Measurements from ENCODE around the gene KDM5B.
"Not testable (repeated sequence)": the region's sequence is repeated elsewhere in the genome, so short reads cannot be mapped to it uniquely, and the experiment has no call there.

KDM5B gene

DNA sequence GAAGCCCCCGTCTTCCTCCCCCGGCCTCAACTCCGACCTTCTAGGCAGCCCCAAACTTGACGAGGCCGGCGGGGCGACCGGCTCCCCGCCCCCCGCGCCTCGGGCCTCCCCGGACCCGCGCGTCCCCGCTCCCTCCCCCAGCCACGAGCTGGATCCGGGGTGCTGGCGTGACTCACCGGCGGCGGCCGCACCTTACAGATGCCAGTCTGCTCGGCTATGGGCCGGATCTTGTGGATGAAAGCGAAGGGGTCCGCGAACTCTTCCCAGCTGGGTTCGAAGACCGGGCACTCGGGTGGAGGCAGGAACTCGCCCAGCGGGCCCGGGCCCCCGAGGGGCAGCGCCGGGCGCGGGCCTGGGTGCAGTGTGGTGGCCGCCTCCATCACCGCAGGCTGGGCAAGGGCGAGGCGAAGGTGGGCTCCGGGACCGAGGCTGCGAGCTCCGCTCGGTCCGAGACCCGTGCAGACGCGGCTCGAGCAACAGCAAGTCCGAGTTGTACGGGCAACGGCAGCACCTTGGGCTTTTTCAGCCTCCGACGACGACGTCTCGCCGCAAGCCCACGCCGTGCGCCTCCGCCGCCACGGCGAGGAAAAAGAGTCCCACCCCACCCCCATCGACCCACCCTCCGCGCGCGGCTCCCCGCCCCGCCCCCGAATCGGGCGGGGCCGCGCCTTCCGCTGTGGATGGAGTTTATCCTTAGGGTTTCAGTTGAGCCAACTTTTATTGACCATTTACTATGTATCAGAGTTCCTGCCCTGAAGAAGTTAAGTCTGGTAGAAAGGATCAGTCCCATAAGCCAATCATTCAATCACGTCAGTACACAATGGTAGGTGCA lies at the start of gene KDM5B:
TSS of gene KDM5B (minus strand) at position 496 of the 832 bp plus-strand sequence. CDS start at position 380, 116 bp downstream.
- peak; percentile 45 for DNase-seq (ENCODE audit: low read depth)

DNA sequence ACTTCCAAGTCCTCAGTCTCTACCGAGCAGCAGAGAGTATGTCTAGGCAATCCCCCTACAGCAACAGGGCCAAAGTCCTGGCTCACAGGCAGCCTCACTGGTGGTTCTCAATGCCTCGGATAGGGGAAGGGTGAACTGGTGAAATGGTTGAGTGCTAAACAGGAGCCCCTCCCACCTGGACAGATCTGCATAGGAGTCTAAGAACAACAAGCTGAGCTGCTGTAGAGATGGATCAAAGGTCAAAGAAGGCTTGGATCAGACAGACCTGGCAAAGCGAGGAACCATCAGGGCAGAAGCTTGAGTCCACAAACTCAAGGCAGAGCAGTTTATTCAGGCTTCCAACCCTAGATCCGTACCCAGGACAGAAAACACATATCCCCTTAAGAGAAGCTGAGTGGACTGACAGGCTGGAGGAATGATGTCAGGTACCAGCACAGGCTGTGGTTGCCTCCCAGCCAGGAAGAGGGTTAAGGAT lies 49.0 kb upstream of the KDM5B start:
- no peak for DNase-seq (ENCODE audit: low read depth)

DNA sequence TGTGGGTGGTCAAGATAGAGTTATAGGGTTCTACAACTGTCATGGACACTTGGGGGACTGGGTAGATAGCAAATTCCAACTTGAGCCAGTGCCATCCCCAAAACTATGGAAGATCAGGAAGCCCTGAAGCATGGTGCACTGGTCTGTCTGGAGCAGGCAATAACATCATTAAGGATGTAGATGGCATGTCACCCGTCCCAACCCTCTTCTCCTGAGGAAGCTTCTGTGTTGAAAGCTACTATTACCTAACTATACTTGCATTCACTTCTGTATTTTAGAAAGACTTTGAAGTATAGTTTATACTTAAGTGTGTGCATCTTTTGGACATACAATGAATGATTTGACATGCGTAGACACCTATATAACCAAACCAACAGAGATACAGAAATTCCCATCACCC lies 47.8 kb upstream of the KDM5B start:
- no peak for DNase-seq (ENCODE audit: low read depth)

DNA sequence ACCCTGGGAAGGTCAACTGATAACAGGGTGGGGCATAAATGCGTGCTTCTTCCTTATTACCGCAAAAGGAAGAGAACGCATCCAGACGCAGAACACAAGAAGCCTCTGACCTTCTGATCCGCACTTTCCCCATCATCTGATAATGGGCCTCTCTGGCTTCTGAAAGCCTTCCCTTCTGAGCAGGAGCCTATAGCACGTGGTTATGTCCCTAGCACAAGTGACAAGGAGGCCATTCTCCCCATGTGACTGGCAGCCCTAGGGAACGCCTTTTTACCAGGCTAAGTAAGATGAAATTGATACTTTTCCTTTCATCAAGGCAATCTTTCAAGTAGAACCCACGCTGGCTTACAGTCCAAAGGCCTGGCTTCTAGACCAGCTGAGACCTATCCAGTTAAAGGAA lies 46.6 kb upstream of the KDM5B start:
- no peak for DNase-seq (ENCODE audit: low read depth)

DNA sequence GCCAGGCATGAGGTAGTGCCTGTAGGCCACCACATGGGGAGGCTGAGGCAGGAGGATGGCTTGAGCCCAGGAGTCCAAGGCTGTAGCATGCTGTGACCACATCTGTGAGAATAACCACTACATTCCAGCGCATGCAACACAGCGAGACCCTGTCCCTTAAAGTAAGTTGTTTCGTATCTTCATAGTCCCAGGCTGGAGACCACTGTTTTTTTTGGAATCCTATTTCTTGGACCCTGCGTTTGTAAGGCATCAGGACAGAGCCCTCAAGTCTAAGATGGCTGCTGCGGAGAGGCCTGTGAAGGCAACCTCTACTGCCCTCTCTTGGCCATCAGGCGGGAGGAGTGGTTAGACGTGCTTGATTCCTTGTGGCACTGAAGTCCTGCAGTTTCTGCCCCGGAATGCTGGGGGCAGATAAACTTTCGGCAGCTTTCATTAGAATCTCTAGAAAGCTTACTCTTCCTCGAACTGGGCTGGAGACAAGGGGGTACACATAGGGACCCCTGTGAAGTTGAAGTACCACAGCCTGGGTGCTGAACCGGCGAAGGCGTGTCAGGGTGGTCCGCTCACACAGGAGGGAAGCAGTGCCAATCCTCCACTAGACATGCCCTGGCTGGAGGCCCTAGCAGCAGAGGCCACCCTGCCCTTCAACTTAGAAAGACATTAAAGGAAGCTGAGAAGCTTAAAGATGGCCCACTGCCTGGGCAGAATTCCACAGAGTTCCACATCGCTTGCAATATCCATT lies 44.1 kb upstream of the KDM5B start:
- no peak for DNase-seq (ENCODE audit: low read depth)

DNA sequence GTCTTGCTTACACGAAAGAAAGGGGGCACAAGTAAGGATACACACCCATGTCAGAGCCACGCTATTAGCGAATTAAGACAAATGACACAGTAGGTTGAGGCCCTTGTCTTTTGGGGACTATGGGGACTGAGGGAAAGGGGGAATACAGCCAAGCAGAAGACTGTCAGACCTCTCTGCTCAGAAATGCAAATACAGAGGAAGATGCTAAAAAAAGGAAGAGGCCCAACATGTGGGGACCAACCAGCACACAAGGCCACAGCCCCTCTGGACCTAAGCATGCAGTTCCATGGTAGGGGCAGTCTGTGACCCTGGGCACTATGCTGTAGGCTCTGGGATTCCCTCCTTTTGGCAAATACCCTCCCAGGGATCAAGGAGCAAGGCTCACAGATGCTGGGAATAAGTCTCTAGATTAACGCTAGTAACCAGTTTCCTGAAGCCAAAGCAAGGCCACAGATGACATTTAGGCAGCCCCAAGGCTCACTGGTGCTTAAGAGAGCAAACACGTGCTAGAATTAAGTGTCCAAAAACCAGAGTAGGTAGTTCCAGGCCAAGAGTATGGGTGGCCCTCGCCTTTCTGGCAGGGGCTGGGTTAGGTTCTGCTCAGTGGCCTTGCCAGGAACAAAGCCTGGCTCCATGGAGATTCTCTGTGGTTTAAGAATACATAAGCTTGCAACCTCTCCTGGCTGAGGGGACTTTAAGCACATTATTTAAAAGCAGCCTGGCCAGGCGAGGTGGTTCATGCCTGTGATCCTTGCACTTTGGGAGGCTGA lies 42.6 kb upstream of the KDM5B start:
- DNase-seq (ENCODE audit: low read depth) = no peak

DNA sequence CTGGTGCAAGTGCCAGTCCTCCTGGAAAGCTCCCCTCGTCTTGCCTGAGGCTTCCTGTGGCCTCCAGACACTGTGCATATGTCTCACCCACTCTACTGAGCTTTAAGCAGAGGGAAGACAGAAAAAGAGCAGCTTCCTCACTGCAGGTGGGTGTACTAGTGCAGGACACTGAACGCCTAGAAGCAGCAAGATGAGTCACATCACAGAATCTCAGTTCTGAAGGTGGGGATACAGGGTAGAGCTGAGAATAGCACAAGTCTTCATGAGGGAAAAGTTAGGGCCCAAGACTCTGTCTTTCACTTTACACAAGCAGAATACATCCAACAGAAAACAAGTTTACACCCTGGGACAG lies 39.9 kb upstream of the KDM5B start:
- no peak for DNase-seq (ENCODE audit: low read depth)

DNA sequence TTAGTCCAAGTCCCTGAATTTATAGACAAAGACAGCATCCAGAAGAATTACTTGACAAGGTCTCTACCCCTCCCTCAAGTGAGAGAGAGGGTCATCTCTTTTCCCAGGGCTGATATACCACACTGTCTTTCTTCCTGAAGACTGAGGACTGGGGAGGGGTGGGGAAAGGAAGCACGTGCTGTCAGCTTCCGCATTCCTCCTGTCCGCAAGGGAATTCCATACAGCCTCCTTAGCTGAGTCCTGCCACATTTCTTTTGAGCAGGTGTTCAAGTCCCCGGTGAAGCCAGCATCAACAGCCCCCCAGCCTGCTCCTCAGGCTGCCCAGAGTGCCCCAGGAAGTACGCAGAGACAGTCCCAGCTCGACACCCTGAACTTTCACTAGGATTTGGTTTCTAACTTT lies 36.7 kb upstream of the KDM5B start:
- no peak for DNase-seq (ENCODE audit: low read depth)

DNA sequence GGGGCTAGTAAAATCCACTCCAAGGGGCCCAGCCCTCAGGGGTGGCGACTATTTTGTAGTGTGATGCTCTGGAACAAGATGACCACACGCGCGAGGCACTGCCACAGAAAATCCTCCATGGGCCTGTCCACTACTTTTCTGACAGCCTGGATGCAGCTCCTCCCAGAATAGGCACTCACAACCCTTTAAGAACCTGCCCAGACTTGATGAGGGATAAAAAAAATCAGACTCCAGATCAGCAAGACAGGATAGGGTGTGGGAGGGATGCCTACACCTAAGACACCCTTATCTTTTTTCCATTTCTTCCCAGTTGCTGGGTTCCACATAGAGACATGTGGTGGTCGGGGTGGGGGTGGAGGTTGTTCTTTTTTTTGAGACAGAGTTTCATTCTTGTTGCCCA lies 36.0 kb upstream of the KDM5B start:
- DNase-seq (ENCODE audit: low read depth) = no peak

DNA sequence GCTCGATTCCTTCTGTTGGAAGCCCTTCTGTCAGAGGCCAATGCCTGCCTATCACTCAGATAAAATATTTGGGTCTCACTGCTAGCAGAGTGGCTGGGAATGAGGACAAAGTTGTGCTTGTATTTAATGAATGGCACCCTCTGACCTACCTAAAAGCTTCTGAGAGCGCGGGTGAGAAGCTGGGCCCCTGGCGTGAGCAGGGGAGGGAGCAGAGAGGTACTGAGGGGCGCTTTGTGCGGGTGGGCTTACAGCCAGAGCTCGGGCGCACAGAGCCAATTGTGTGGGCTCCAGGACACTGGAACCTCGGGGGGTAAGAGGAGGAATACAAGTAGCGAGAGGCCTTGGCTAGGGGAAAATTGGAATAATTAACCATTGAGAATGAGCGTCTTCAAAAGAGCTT lies 34.9 kb upstream of the KDM5B start:
- DNase-seq (ENCODE audit: low read depth) = no peak

DNA sequence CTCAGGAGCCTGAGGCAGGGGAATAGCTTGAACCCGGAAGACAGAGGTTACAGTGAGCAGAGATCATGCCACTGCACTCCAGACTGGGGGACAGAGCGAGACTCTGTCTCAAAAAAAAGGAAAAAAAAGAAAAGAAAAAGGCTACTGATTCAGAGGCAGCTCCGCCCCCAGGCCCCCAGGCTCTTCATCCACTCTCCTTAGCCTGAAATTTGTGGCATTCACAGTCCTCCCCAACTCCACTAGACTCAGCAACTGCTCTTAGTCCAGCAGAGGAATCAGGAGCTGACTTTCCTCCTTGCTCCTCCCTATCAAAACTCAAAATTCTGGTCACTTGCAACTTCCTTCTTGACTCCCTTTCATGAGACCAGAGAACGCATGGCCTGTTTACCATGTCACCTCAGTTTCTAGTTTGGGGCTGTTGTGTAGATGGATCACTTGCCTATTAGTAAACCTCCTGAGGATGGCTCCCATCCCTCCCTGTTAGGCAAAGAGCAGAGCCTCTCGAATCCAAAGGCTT lies 29.6 kb upstream of the KDM5B start:
- DNase-seq (ENCODE audit: low read depth) = no peak

DNA sequence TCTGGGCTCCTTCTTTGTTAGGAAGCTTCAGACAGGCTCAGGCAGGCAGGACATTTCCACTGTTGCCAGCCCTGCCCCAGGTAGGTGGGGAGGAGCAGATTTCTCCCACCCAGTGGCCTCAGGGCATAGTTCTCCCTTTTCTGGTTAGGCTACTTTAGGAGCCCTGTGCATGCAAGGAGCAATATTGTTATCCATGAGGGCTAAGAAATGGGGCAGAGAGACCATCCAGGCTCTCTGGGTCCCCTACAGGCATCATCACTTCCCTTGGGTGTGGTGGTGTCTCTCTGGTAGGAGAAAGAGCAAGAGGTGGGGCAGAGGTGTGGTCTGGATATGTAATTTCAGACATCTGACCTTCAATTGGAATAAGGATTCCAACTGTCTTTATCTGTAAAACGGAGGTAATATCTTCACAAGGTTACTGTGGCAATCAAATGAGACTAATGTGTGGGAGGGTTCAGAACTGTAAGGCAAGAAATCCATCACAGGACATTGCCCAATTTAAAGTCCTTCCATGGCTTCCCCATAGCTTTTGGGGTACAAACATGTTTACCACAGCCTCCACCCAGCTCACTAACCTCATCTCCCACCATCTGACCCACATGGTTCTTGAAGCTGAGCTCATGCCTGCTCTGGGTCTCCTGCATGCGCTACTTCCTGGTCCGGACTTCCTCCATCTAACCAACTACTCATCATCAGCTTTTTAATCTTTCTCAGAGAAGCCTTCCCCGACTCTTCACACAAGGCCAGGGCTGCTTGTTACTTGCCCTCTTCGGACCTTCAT lies 28.6 kb upstream of the KDM5B start:
- DNase-seq (ENCODE audit: low read depth) = no peak

DNA sequence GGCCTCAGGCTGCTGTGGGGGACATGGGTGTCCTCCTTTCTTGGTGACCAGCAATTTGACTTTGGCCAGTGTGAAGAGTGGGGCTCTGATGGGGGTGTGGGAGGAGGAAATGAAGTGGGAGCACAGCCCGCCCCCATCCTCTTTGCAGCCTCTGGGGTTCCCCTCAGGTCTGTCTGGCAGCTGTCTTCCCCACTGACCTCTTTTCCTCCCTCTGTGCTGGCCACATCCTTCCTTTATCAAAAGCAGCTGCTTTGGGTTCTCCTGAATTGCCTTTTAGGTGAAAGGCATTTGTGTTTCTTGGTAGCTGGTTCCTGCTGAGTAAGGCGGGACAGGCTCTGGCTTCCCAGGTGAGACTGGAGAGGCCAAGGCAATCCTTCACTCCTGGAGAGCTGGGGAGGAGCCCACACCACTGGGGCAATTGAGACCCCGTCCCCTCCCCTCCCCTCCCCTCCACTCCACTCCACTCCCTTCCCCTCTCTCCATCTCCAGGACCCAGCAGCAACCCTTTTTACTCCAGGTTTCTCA lies 27.4 kb upstream of the KDM5B start:
- no peak for DNase-seq (ENCODE audit: low read depth)

DNA sequence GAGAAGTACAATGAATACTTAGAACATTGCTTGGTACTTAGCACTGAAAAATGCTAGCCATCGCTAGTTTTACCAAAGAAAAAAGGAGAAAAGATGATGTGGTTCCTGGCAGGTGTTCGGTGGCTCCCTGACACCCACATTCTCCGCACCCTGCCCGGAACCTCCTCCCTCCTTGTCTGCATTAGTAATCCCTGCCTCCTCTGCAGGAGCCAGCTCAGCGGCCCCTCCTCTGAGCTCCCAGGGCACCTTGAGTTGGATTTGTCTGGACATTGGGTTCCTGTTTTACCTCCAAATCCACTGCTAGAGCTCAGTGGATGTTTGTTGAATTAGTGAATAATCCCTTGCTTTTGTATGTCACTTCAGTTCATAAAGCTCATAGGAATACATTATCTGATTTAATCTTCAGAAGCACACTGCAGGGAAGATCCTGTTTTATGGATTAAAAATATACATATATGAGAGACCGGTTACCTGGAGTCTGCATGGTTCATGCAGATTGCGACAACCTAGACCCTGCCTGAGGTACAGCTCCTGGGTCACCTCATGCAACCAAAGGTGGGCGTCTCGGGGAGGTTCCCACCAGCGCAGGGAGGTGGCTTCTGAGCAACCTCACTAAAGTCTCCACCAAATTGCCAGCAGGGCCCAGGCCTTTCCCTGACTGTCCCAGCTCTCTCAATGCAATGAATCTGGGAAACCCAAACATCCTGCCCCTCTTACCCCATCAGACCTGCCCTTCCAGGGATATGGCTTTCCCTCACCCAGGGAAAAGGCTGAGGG lies 26.7 kb upstream of the KDM5B start:
- DNase-seq (ENCODE audit: low read depth) = no peak

DNA sequence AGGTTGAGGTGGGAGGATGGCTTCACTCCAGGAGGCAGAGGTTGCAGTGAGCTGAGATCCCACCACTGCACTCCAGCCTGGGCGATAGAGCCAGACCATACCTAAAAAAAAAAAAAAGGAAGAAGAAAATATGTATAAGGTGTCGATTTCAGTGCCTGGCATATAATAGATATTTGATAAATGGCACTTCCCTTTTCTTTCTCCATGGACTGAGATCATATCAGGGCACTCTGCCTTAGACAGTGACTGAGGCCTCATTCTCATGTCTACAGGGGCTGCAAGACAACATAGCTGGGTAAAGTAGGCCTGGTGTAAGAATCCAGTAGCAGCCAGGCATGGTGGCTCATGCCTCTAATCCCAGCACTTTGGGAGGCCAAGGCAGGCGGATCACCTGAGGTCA lies 23.7 kb upstream of the KDM5B start:
- DNase-seq (ENCODE audit: low read depth) = no peak

DNA sequence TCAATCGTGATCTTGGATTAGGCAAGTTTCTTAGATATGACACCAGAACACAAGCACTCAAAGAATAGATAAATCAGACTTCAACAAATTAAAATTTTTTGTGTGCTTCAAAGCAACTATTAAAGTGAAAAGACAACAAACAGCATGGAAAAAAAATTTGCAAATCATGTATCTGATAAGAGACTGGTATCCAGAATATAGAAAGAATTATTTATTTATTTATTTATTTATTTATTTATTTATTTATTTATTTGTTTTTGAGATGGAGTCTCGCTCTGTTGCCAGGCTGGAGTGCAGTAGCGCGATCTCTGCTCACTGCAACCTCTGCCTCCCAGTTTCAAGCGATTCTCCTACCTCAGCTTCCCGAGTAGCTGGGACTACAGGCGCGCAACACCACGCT lies 21.0 kb upstream of the KDM5B start:
- DNase-seq (ENCODE audit: low read depth) = not testable (repeated sequence)

DNA sequence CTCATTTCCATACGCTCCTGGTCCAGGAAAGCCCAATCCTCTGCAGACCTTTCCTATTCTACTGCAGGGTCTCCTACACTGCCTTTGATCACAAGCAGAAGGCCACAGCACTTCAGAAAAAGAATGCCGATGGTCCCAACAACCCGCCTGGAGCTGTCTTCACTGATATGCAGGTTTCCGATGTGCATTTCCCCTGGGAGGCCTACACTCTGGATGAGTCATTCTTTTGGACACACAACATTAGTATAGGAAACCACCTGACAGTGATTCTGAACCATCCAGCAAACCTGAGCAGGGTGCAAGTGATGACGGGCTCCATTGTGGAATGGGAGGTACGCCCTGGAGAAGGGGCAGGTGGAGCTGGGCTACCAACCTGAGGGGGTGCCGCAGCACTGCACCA lies 17.5 kb upstream of the KDM5B start:
- DNase-seq (ENCODE audit: low read depth) = no peak

DNA sequence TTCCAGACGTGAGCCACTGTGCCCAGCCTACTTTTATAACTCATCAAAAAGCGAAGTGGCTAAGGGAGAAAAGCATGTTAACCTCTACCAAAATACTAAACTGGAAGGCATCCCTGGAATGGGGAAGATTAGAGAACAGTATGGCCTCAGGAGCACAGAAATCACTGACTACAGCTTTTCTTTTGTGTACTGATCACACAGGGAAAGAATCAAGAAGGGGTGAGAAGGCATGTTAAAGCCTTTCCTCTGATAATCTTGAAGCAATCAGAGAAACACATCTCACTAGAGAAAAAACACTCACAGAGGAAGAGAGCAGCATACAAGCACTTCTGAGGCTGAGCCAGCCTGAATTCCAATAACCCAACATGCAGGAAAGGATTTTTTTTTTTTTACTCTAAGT lies 13.2 kb upstream of the KDM5B start:
- DNase-seq (ENCODE audit: low read depth) = no peak

DNA sequence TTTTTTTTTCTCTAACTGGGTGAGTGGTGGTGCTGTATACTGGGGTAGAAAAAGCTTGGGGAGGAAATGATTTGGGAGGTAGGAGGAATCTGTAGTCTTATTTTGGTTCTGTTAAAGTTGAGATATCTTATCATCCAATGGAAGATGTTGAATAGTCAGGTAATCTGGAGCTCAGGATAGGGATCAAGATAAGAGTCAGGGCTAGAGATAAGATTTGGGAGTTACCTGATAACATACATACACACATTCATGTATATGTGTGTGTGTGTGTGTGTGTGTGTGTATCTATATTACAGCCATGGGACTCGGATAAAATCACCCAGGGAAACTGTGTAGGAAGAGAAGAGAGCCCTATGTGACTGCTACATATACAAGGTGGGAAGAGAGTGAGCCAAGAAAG lies 10.6 kb upstream of the KDM5B start:
- no peak for DNase-seq (ENCODE audit: low read depth)

DNA sequence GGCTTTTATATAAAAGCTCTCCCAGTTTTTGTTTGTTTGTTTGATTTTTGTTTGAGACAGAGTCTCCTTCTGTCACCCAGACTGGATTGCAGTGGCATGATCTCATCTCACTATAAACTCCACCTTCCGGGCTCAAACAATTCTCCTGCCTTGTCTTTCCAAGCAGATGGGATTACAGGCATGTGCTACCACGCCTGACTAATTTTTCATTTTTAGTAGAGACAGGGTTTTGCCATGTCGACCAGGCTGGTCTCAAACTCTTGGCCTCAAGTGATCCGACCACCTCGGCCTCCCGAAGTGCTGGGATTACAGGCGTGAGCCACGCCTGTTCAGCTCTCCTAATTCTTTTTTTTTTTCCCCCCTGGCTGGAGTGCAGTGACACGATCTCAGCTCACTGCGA lies 6.9 kb upstream of the KDM5B start:
- DNase-seq (ENCODE audit: low read depth) = no peak
